HCT116 (cell line): ENCODE data around the gene C5AR2.

Source experiments
- POLR2A ChIP-seq: IDR thresholded peaks from 2 replicates; pipeline ENCODE4 v1.7.0; 2011; ENCODE audit warnings: borderline replicate concordance; ENCODE audit not compliant: insufficient read depth, insufficient read length; ENCODE audit errors: extremely low read depth
- REST ChIP-seq: IDR thresholded peaks from 2 replicates; pipeline ENCODE4 v1.6.1; 2012; ENCODE audit warnings: low read depth
- TF ChIP-seq, protein P1 (sequence below), 3 experiments: fragments of 200-600 bp in 1 of 3; sonication (generic) in 1 of 3; IDR thresholded peaks in 2 of 3; conservative IDR thresholded peaks in 1 of 3; 2 replicates each; pipeline ENCODE4 v1.5.1; 2012 to 2017; ENCODE audit warnings: low read depth in 2 of 3, low read length in 2 of 3, antibody characterized with exemption in 1 of 3, borderline replicate concordance in 1 of 3, control low read depth in 1 of 3, mild to moderate bottlenecking in 1 of 3, mixed read lengths in 1 of 3, mixed run types in 1 of 3, moderate library complexity in 1 of 3; ENCODE audit not compliant: insufficient read depth in 1 of 3

DNA sequence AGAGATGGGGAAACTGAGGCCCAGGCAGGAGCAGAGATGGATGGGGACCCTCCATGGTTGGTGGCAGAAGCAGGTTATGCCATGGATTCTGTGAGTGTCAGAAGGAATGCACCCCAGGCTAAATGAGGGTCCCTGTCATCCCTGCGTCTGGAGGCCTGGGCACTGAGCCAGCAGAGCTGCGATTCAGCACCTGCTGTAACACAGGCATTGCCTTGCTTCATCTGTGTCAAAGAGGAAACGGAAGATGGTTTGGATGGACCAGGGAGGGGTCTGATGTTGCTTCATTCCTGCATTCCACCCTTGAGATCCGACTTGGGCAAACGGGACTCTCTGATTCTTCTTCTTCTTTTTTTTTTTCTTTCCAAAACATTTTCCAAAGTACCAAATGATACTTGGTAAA is 21.2 kb upstream of the C5AR2 start:
- TF ChIP-seq POLR2A = no peak
- TF ChIP-seq, protein P1, sequence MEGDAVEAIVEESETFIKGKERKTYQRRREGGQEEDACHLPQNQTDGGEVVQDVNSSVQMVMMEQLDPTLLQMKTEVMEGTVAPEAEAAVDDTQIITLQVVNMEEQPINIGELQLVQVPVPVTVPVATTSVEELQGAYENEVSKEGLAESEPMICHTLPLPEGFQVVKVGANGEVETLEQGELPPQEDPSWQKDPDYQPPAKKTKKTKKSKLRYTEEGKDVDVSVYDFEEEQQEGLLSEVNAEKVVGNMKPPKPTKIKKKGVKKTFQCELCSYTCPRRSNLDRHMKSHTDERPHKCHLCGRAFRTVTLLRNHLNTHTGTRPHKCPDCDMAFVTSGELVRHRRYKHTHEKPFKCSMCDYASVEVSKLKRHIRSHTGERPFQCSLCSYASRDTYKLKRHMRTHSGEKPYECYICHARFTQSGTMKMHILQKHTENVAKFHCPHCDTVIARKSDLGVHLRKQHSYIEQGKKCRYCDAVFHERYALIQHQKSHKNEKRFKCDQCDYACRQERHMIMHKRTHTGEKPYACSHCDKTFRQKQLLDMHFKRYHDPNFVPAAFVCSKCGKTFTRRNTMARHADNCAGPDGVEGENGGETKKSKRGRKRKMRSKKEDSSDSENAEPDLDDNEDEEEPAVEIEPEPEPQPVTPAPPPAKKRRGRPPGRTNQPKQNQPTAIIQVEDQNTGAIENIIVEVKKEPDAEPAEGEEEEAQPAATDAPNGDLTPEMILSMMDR (IDR thresholded peaks at IDR 0.05 in 2 of 3, conservative IDR thresholded peaks at IDR 0.05 in 1 of 3; ENCODE audit: borderline replicate concordance in 1 of 3, insufficient read depth in 1 of 3, low read depth in 2 of 3, low read length in 2 of 3) = no peak
- no peak for TF ChIP-seq REST
